SIG-M5 treated with dmso at 0.1 percent for 504 hours (cell line): ENCODE data around the gene IQCH.
"Not testable (repeated sequence)": the region's sequence is repeated elsewhere in the genome, so short reads cannot be mapped to it uniquely, and the experiment has no call there.

Experiments used
- DNase-seq: peaks from one replicate; lab custom pipeline; 2025; ENCODE audit not compliant: unreplicated experiment; lab: John Stamatoyannopoulos, UW

IQCH gene

DNA sequence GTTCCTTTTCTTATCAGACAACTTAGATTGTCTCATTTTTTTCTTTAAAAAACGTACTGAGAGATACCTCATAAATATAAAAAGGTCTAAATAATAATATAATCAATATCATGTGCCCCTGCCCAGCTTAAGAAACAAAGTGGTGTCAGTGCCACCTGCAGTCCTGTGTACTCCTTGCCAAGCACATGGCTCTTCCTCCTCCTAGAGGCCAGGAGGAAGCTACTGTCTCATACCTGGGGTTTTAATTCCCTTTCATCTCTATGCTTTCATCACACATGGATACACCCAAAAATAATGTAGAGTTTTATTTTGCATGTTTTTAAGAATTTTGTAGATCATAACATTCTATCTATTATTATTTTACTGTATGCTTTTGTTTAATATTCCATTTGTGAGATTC, 167.7 kb downstream of the IQCH start:
- DNase-seq, result no peak

DNA sequence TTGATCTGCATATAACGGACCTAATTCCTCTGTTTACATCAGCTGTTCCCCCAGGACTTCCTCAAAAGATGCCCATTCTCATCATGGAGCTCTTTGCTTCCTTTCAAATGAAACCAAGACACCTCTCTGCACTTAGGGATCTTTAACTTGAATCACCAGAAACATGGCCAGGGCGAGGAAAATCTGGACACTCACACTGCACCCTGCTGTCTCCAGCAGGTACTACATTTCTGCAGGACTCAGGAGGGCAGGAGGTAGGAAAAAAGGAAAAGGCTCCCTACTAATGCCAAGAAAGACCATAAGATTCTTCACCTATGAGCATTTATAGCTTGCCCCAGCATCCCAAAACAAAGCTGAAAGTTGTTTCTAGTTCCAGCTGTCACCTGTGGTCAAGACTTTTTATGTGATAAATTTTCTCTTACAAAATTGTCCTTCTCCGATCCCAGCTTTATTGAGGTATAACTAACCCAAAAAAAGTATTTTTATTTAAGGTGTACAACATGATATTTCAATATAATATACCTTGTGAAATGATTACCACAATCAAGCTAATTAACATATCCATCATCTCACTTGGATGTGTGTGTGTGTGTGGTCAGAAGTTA, 179.0 kb downstream of the IQCH start:
- peak; percentile 13 for DNase-seq

DNA sequence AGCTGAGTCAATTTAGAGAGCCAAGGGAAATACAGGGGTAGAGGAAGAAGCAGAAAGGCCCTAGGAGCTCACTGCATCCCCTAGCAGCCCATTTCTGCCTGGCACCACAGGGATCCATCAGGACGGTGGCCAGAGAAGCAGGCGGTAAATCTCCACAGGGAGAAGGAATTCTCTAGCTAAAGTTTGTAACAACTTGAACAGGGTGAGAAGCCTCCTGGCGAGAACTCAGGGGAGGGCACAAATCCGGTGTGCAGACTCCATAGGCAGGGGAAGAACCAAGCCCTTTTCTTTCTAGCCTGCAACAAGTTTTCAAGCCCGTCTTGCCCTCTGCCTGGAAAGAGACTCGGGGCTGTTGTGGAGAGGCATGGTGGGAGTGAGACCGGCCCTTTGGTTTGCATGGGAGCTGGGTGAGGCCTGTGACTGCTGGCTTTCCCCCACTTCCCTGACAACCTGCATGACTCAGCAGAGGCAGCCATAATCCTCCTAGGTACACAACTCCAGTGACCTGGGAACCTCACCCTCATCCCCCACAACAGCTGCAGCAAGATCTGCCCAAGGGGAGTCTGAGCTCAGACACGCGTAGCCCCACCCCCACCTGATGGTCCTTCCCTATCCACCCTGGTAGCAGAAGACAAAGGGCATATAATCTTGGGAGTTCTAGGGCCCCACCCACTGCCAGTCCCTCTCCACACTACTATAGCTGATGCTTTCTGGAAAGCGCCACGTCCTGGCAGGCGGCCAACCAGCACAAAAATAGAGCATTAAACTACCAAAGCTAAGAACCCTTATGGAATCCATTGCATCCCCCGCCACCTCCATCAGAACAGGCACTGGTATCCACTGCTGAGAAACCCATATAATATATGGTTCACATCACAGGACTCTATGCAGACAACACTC, 182.0 kb downstream of the IQCH start:
- DNase-seq, result not testable (repeated sequence)

DNA sequence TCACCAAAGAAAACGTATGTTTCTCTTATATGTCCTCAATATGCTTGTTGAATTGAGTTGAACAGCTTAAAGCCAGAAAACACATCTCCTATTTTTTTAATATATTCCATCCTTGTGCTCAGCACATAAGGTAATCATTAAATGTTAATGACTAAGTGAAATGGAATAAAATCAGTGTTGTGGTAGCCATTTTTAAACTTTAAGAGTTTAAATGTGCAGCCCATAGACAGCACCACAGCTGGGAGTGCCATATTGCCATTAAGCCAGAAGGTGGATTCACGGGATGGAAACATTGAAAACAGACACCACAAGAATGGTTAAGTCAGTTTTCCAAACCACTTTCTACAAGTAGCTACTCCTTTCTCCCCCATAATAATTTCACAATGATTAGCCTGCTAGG, 189.5 kb downstream of the IQCH start:
- DNase-seq, result no peak

DNA sequence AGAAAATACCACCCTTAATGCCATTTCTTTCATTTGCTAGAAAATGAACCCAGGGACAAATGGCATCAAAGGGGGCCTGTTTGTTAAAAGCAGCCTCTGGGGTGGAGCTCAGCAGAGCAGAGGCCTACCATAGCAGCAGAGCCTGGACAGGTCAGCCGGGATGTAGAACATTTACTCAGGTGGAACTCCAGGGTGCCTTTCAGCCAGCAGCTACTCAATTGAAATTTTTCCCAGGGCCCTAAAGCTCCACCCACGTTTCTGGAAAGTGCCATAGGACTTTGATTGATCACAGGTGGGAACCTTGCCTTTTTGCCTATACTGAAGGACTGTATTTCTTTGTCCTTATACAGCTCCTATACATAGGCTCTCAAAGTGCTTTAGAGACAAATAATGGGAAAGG, 191.9 kb downstream of the IQCH start:
- no peak for DNase-seq

DNA sequence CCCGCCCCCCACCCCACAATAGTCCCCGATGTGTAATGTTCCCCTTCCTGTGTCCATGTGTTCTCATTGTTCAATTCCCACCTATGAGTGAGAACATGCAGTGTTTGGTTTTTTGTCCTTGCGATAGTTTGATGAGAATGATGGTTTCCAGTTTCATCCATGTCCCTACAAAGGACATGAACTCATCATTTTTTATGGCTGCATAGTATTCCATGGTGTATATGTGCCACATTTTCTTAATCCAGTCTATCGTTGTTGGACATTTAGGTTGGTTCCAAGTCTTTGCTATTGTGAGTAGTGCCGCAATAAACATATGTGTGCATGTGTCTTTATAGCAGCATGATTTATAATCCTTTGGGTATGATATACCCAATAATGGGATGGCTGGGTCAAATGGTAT, 193.8 kb downstream of the IQCH start:
- not testable (repeated sequence) for DNase-seq

DNA sequence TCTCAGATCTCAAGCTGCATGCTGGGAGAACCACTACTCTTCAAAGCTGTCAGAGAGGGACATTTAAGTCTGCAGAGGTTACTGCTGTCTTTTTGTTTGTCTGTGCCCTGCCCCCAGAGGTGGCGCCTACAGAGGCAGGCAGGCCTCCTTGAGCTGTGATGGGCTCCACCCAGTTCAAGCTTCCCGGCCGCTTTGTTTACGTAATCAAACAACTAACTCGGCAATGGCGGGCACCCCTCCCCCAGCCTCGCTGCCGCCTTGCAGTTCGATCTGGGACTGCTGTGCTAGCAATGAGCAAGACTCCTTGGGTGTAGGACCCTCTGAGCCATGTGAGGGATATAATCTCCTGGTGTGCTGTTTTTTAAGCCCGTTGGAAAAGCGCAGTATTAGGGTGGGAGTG, 199.1 kb downstream of the IQCH start:
- not testable (repeated sequence) for DNase-seq

DNA sequence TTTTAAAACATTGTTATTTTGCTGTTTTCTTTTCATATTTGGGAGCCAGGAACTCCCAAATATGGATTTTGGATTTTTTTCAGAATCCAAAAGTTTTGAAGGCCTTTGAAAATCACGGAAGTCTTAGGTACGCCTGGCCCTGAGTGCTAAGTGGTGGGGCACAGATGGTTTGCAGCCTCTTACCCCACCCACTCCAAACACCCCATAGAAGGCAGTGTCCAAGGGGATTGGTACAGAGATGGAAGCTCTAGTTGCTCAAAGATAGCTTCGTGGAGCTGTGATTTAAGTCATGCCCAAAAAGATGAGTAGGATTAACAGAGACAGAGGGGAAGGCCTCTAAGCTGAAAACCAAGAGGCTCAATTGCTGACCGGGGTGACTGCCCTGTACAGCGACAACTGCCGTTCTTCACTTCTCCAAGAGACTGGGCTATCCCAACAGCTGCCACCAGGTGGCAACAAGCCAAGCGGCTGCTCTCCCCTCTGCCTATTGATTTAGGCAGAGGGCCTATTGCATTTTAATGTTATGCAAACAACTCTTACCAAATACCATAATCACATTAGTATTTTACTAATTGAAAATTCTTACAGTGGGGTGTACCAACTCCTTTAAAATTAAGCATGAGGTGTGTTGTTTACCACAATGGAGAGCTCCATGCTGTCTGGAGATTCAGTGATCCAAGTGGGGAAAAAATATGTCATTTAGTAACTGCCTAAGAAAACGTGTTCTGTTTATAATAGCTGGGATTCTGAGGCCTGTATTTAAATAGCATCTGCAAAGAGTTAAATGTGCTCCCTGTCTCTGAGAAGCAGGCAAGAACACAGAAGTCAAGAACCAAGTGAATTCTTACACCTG, 202.3 kb downstream of the IQCH start:
- DNase-seq, result peak; percentile 68

DNA sequence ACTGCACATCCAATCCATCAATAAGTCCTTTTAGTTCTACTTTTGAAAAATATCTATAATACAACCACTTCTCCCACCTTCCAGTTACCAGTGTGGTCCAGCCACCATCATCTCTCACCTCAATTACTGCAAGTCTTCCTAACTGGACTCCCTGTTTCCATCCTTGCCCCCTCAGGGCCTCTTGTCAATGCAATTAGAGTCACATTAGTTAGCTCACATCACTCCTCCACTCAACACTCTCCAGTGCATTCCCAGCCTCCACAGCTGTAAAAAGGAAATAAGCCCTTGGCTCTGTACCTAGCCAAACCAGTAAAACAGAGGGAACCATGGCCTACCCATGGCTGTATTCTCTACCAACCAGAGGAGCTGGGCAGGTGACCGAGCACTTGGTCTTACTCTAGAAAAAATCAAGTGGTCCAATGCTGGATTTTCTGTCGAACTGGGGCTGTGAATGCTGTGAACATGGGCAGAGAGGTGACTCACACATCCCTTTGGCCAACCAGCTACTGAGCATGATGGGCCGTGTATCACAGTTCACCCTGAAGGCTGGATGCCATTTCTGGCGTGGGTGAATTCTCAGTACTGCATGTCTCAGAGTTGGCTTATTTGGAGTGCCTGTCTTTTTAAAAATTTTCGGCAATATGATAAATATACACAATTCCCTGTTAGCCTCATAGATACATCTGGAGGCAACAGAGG, 203.9 kb downstream of the IQCH start:
- DNase-seq, result no peak

DNA sequence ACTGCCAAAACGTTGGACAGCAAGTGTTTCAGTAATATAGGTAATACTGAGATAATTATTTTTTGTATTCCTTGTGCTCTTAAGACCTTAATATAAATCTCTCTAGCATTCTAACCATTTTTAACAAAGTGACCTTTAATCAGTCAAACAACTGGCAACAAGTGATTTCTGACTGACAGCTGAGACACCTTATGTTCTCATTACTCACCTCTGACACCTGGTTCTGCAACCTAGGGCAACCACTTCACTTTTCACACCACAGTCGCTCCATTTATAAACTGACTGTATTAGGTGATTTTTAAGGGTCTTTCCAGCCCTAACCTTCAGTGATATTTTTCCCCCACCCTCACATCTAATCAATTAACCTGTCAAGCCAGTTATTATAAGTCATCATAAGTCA, 205.9 kb downstream of the IQCH start:
- no peak for DNase-seq

DNA sequence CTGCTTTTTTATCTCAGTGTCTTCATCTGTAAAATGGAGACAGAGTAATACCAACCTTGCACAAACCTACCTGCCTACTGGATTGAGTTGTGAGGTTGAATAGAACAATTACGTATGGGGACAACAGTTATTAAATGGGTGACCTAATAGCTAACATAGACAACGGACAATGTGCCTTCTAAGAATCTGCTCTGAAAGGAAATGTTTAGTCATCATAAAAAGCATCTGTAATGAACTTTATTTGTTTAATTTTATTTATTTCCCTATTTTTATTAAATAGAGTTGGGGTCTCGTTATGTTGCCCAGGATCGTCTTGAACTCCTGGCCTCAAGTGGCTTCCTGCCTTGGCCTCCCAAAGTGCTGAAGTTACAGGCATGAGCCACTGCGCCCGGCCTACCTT, 207.1 kb downstream of the IQCH start:
- no peak for DNase-seq

DNA sequence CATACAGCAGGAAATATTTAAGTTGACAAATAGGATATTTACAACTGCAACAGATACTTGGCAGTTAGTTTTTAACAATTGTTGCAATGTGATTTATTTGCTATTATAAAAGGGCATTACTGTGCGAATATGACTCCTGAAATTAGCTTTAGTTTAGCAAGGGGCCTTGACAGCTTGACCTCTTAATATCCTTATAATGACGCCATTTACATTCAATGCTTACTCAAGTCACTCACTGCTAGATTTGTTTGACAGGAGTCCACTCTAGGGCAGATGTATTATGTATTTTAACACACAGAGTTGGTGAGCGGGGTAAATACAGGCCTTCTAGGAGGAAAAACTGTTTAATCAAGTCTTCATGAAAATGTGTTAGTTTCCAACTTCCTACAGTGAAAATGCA, 208.3 kb downstream of the IQCH start:
- DNase-seq, result no peak

DNA sequence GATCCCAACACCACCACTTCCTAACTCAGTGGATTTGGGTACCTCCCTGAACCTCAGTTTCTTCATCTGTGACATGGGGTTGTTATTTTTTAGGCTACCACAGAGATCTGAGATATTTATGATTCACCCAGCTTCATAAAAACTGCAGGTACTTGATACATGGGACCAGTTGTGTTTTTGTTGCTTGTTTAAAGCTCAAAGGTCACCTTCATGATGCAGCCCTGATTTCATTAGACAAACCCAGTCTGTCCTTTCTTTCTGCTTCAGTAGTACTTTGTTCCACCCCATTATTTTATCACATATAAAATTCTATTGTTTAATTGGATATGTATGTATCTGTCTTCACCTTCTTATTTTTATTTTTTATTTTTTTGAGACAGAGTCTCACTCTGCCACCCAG, 208.9 kb downstream of the IQCH start:
- no peak for DNase-seq

DNA sequence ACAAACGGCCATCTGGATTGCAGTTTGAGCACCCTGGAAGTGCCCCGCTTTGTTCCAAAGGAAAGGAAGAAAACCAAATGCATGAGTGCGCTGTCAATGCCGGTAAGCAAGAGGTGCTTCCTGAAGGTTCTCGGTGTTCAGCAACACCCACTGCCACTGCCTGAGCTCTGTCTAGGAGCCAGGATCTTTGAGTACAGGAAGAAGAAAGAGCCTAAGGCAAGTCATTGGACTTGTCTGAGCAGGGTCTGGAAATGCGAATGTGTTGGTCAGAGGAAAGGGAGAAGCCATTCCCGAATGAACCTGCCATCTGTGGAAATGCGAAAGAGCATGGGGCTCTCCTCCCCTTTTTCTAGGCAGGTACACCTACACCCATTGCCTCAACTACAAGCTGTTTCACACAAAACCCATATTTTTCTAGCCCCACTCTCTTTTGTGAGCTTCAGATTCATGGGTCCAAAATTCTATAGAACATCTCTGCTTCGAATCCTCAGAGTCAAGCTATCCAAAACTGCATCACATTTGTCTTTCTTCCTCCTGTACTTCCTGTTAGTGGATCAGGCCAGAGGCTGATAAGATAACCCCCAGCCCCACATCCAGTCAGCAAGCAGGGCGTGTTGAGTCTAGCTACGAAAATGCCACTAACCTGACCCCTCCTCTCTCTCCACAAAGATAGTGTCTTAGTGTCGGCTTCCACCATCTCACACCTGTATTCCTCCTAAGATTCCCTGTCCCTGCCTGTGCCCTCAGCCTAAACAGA, 210.8 kb downstream of the IQCH start:
- no peak for DNase-seq

DNA sequence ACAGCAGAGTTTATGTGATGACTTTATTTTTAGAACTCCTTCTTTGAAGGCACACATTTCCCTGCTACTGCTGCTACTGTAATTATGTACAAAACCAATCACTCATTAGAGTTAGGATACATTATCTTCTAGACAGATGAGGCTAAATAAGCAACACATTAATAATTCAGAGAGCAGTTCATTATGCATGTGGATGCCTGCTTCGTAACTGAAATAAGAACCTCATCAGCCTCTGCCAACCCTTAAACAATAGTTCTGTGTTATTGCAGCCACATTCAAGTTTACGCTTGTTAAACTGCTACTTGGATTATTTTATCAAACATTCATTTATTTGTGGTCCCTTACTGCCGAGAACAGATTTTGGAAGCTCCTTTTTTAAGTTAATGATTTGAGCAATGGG, 213.8 kb downstream of the IQCH start:
- no peak for DNase-seq

DNA sequence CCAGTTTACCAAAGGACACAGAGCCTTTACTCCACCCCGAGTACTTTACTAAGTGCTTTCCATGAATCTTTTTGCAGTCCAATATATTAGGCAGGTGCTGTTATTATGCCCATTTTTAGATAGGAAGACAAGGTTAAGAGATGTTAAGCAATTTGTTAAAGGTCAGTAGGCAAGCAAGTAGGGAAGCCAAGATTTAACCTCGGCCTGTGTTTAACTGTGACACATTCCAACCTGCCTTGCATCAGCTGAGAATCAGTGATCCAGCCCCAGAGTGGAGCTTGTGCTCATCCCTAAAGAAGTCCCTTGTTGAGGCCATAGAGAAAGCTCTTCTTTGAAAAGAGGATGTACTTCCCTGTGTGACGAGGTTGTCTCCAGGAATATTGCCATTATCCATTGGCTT, 215.1 kb downstream of the IQCH start:
- no peak for DNase-seq

DNA sequence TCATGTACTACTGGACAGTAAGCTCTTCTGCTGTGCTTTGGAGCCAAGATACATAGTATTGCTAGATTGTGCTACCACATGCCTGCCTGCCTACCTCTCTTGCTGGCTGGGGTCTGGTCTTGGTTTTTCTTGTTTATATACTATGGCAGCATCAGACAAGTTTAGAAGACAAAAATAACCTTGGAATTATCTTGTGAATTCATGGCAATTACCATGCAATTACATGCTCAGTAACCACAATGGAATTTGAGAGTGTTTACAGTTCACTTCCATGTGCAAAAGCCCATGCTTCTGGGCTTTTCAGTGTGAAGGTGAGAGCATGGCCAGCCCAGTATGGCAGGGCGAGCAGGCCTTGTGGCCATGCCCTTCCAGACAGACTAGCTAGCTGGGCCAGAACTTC, 218.4 kb downstream of the IQCH start:
- DNase-seq, result no peak

DNA sequence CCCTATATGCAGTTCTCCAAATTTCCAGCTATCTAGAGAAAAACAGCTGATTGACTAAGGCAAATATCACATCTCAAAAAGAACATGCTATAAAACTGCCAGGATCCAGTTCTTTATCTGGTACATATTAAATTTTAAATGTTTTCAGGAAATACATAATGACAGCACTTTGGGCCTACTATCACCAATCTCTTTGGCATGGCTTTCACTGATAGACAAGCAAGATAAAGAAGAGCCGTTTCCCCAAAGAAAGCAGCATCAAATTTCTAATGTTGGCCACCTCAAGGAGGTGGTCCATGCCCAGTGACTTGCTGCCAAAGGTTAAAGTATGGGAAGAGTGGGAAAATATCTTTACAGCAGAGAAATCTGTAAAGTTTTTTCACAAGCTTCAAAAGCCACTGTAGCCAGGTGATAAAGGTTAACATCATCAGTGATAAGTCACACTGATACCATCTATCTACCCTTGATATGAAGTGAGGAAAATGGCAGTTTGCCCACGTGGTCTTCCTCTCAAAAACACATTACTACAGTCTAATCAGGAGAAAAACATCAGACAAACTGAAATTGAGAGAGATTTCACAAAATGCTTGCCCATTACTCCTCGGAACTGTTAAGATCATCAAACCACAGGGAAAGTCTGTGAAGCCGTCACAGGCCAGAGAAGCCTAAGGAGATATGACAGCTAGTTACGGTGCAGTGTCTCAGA, 220.0 kb downstream of the IQCH start:
- DNase-seq, result no peak

DNA sequence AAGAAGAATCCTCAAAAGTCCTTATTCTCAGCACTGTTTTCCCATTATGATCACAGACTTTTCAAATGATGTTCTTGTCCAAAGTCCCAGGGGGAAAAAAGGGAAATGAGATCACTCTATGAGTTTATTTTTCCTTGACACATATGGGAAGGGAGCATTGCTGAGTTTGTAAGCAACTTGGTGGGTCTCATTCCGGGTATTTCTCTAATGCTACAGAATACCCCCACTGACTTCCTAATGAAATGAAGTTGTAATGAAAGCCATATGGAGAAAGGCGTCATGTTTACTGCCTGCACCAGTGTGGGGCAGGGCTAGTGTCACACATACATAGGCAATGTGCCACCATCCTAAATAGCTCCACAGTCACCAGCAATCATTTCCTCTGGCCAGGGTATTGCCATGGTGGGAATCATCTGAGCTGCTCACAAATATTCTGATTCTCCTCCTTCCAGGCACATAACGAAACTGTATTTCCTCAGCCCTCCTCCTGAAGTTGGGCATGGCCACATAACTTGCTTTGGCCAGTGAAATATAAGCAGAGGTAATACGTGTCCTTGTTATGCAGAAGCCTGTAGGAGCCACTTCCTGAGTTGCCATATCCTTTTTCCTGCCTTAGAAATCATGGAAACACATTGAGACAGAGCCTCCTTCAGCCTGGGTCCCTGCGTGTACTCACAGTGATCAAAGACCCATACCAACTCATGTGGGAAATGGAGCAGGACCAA, 225.4 kb downstream of the IQCH start:
- no peak for DNase-seq
